ENCODE measurements around the gene RILP.

RILP gene

GRCh38 chr17:1627982-1628855, 21.4 kb downstream of the RILP start, which contains the start of gene SLC43A2:
Gene SLC43A2, minus strand, starts transcription at chr17:1628834. Its CDS starts 960 bp downstream, at chr17:1627874.
- peaks cover 0 to 8% (median 0%) of the 10 kb centered on the region in 11 experiments; a peak in 1 of 22 replicates for H3K9me3 ChIP-seq (replicated peaks in 1 of 11)
- peaks cover 0 to 38% (median 5%) of the 10 kb centered on the region in 11 experiments; a peak in 7 of 22 replicates for H4K20me1 ChIP-seq
- H3K4me2 ChIP-seq = peak within 1 kb of the TSS; percentile 97 to 100 (median 99)
- H3K4me1 ChIP-seq = peaks cover 58 to 71% (median 68%) of the 10 kb centered on the region in 10 experiments
- H3K36me3 ChIP-seq = peaks cover 0 to 48% (median 36%) of the 10 kb centered on the region in 11 experiments; a peak in 19 of 22 replicates
- H3K9ac ChIP-seq = peak within 1 kb of the TSS; percentile 87 to 94 (median 90)
- H3K27me3 ChIP-seq = no peaks in the 10 kb centered on the region; a peak in 1 of 22 replicates
- peak within 1 kb of the TSS; percentile 73 to 98 (median 88) for H3K4me3 ChIP-seq
- TF ChIP-seq Cebpa-rat (IDR thresholded peaks at IDR 0.05) = no peak
- H3K27ac ChIP-seq = peak within 1 kb of the TSS; percentile 86 to 95 (median 92)

GRCh38 chr17:1627182-1627981, 22.3 kb downstream of the RILP start:
- H3K9ac ChIP-seq = peak overlapping the region; percentile 87 to 94 (median 90)
- peak overlapping the region; percentile 73 to 98 (median 88) for H3K4me3 ChIP-seq
- peak overlapping the region; percentile 86 to 95 (median 92) for H3K27ac ChIP-seq

DNA sequence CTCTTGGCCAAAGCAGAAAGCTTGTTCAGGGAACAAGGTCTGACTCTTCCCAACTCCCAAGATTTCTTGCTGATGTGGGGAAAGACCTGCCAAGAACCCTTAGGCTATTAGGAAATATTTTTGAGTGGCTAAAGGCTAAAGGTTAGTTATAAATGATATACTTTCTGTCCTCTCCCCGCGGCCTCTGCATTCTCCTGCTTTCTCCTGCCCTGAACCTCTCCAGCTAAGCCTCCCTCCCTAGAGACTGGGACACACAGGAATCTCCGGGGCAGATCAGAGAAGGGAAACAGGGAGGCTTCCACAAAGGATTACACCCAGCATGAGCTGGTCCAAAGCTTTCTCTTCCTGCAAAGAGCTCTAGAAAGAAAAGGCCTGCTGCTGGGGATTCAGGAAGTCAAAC, 23.3 kb downstream of the RILP start:
- H3K4me3 ChIP-seq = peak overlapping the region in 9 of 10 experiments; percentile 76 to 98 (median 90); a peak in 18 of 20 replicates
- peaks cover 0 to 31% (median 6%) of the 10 kb centered on the region in 11 experiments; a peak in 9 of 22 replicates for H4K20me1 ChIP-seq
- peak overlapping the region; percentile 87 to 94 (median 90); a peak in 21 of 22 replicates for H3K9ac ChIP-seq
- H3K4me1 ChIP-seq = peaks cover 60 to 76% (median 70%) of the 10 kb centered on the region in 10 experiments
- no peaks in the 10 kb centered on the region; a peak in 1 of 22 replicates for H3K27me3 ChIP-seq
- H3K9me3 ChIP-seq (replicated peaks in 1 of 11) = peaks cover 0 to 8% (median 0%) of the 10 kb centered on the region in 11 experiments; a peak in 1 of 22 replicates
- peaks cover 0 to 55% (median 49%) of the 10 kb centered on the region in 11 experiments; a peak in 19 of 22 replicates for H3K36me3 ChIP-seq
- H3K27ac ChIP-seq = peak overlapping the region; percentile 48 to 95 (median 92); a peak in 20 of 22 replicates
- H3K4me2 ChIP-seq = peak overlapping the region; percentile 94 to 100 (median 98)
- no peak for TF ChIP-seq Cebpa-rat (IDR thresholded peaks at IDR 0.05)

More at GRCh38 chr17:1627182-1627981, 22.3 kb downstream of the RILP start:
- no peaks in the 10 kb centered on the region; a peak in 1 of 22 replicates for H3K27me3 ChIP-seq
- peak in 3 of 11 experiments; percentile 16 to 49 (median 37); a peak in 1 of 22 replicates for TF ChIP-seq Cebpa-rat (IDR thresholded peaks at IDR 0.05)
- H3K9me3 ChIP-seq (replicated peaks in 1 of 11) = peaks cover 0 to 8% (median 0%) of the 10 kb centered on the region in 11 experiments; a peak in 1 of 22 replicates
- peaks cover 0 to 34% (median 0%) of the 10 kb centered on the region in 11 experiments; a peak in 7 of 22 replicates for H4K20me1 ChIP-seq
- H3K4me1 ChIP-seq = peaks cover 60 to 76% (median 71%) of the 10 kb centered on the region in 10 experiments
- peak overlapping the region; percentile 94 to 100 (median 98) for H3K4me2 ChIP-seq
- H3K36me3 ChIP-seq = peaks cover 0 to 47% (median 41%) of the 10 kb centered on the region in 11 experiments; a peak in 19 of 22 replicates

DNA sequence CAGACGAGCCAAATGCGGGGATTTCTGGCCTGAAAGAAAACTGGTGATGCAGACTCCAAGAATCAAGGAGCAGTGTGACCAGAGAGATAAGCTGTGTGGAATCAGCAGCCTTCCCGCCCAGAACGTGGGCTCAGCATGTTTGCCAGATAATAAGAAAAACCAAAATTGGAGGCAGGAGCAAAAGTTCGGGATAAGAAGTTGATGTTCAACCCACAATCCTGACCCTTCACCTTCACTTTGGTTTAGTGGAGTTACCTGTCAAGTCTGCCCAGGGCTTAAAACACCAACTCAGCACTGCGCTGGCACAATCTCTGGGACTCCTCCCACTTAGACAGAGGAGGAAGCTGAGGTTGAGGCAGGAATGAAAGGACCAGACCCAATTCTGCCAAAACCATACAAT, 24.1 kb downstream of the RILP start:
- peak overlapping the region; percentile 35 to 94 (median 90); a peak in 18 of 22 replicates for H3K9ac ChIP-seq

GRCh38 chr17:1625053-1625452, 24.6 kb downstream of the RILP start:
- H3K9ac ChIP-seq = peak overlapping the region in 10 of 11 experiments; percentile 36 to 94 (median 90); a peak in 17 of 22 replicates

More for the DNA sequence above, 24.1 kb downstream of the RILP start:
- peak overlapping the region in 7 of 10 experiments; percentile 5 to 98 (median 91); a peak in 12 of 20 replicates for H3K4me3 ChIP-seq
- H3K4me1 ChIP-seq = peaks cover 60 to 76% (median 70%) of the 10 kb centered on the region in 10 experiments
- peaks cover 0 to 8% (median 0%) of the 10 kb centered on the region in 11 experiments; a peak in 1 of 22 replicates for H3K9me3 ChIP-seq (replicated peaks in 1 of 11)
- H3K27me3 ChIP-seq = no peaks in the 10 kb centered on the region; a peak in 1 of 22 replicates
- peak overlapping the region; percentile 94 to 100 (median 98) for H3K4me2 ChIP-seq
- peaks cover 0 to 38% (median 9%) of the 10 kb centered on the region in 11 experiments; a peak in 9 of 22 replicates for H4K20me1 ChIP-seq
- peak overlapping the region in 10 of 11 experiments; percentile 5 to 95 (median 69); a peak in 12 of 22 replicates for H3K27ac ChIP-seq
- no peak for TF ChIP-seq Cebpa-rat (IDR thresholded peaks at IDR 0.05)
- H3K36me3 ChIP-seq = peaks cover 0 to 62% (median 57%) of the 10 kb centered on the region in 11 experiments; a peak in 19 of 22 replicates

GRCh38 chr17:1624650-1625049, 25.0 kb downstream of the RILP start:
- no peak; a peak in 1 of 22 replicates for TF ChIP-seq Cebpa-rat (IDR thresholded peaks at IDR 0.05)
- peak overlapping the region in 9 of 11 experiments; percentile 5 to 94 (median 28); a peak in 14 of 22 replicates for H3K27ac ChIP-seq

More at GRCh38 chr17:1625053-1625452, 24.6 kb downstream of the RILP start:
- no peak; a peak in 1 of 22 replicates for TF ChIP-seq Cebpa-rat (IDR thresholded peaks at IDR 0.05)
- H3K27me3 ChIP-seq = no peaks in the 10 kb centered on the region; a peak in 1 of 22 replicates
- H3K4me3 ChIP-seq = peak overlapping the region in 8 of 10 experiments; percentile 5 to 98 (median 88); a peak in 12 of 20 replicates
- H3K36me3 ChIP-seq = peaks cover 0 to 68% (median 62%) of the 10 kb centered on the region in 11 experiments; a peak in 19 of 22 replicates
- H3K4me1 ChIP-seq = peaks cover 60 to 76% (median 69%) of the 10 kb centered on the region in 10 experiments
- peaks cover 0 to 8% (median 0%) of the 10 kb centered on the region in 11 experiments; a peak in 1 of 22 replicates for H3K9me3 ChIP-seq (replicated peaks in 1 of 11)
- peak overlapping the region; percentile 94 to 100 (median 98) for H3K4me2 ChIP-seq
- H4K20me1 ChIP-seq = peaks cover 0 to 43% (median 14%) of the 10 kb centered on the region in 11 experiments; a peak in 9 of 22 replicates
- peak overlapping the region in 9 of 11 experiments; percentile 5 to 94 (median 28); a peak in 14 of 22 replicates for H3K27ac ChIP-seq

DNA sequence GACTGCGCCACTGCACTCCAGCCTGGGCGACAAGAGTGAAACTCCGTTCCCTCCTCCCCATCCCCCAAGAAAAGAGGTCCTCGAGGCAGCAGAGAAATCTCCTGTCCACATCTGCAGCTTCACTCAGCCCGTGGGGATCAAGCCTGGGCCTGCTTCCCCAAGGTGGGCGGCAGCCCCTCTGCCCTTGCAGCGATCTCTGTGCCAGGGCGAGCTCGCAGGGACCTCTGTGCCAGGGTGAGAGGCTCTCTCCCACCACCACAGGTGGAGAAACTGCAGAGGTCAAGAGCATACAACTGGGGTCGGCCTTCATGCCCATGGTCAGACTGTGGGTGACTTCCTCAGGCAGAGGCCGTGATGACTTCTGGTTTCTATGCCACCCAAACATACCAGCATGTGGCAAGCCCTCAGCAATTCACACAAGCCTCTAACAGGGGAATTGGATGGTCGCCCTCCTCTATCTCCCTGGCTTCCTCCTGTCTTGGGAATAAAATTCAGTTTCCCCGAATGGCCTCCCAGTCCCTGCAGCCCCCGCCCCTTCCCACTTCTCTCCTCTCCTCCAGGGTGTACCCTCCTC, 26.5 kb downstream of the RILP start:
- Histone ChIP-seq H4K20me1 (peaks cover 0 to 54% (median 14%) of the 10 kb centered on the region in 11 experiments; a peak in 10 of 22 replicates), H3K9me3 (replicated peaks in 1 of 11) (peaks cover 0 to 8% (median 0%) of the 10 kb centered on the region in 11 experiments; a peak in 1 of 22 replicates), H3K4me2 (peak overlapping the region in 7 of 11 experiments; percentile 3 to 100 (median 97); a peak in 9 of 22 replicates), H3K27ac (peak overlapping the region in 4 of 11 experiments; percentile 9 to 90 (median 30); a peak in 4 of 22 replicates), H3K9ac (peak overlapping the region in 2 of 11 experiments; percentile 31 to 92; a peak in 3 of 22 replicates), H3K4me3 (no peak overlapping the region), H3K36me3 (peaks cover 0 to 87% (median 78%) of the 10 kb centered on the region in 11 experiments; a peak in 19 of 22 replicates), H3K4me1 (peaks cover 71 to 88% (median 79%) of the 10 kb centered on the region in 10 experiments), H3K27me3 (no peaks in the 10 kb centered on the region)
- no peak for TF ChIP-seq Cebpa-rat (IDR thresholded peaks at IDR 0.05)

More at GRCh38 chr17:1624650-1625049, 25.0 kb downstream of the RILP start:
- peaks cover 0 to 72% (median 64%) of the 10 kb centered on the region in 11 experiments; a peak in 19 of 22 replicates for H3K36me3 ChIP-seq
- peak overlapping the region; percentile 94 to 100 (median 98) for H3K4me2 ChIP-seq
- peaks cover 0 to 8% (median 0%) of the 10 kb centered on the region in 11 experiments; a peak in 1 of 22 replicates for H3K9me3 ChIP-seq (replicated peaks in 1 of 11)
- peak overlapping the region in 10 of 11 experiments; percentile 36 to 94 (median 90); a peak in 16 of 22 replicates for H3K9ac ChIP-seq
- peaks cover 0 to 46% (median 14%) of the 10 kb centered on the region in 11 experiments; a peak in 10 of 22 replicates for H4K20me1 ChIP-seq
- H3K4me3 ChIP-seq = peak overlapping the region in 7 of 10 experiments; percentile 5 to 98 (median 90); a peak in 10 of 20 replicates
- H3K27me3 ChIP-seq = no peaks in the 10 kb centered on the region; a peak in 1 of 22 replicates
- peaks cover 60 to 76% (median 69%) of the 10 kb centered on the region in 10 experiments for H3K4me1 ChIP-seq

All from BLaER1 treated with 17β-estradiol and CSF1 and Interleukin-3, amounts not matched to agents 10 nM and 100 nM (cell line).